HG02943 (cell line): ENCODE measurements around the gene TRAPPC10.

Experiments used
- ATAC-seq: cut with Tn5 transposase; IDR thresholded peaks from one replicate; pipeline ENCODE4 v1.9.1; 2021; ENCODE audit warnings: mild to moderate bottlenecking, low read depth, moderate library complexity; ENCODE audit not compliant: unreplicated experiment

The TRAPPC10 gene, protein sequence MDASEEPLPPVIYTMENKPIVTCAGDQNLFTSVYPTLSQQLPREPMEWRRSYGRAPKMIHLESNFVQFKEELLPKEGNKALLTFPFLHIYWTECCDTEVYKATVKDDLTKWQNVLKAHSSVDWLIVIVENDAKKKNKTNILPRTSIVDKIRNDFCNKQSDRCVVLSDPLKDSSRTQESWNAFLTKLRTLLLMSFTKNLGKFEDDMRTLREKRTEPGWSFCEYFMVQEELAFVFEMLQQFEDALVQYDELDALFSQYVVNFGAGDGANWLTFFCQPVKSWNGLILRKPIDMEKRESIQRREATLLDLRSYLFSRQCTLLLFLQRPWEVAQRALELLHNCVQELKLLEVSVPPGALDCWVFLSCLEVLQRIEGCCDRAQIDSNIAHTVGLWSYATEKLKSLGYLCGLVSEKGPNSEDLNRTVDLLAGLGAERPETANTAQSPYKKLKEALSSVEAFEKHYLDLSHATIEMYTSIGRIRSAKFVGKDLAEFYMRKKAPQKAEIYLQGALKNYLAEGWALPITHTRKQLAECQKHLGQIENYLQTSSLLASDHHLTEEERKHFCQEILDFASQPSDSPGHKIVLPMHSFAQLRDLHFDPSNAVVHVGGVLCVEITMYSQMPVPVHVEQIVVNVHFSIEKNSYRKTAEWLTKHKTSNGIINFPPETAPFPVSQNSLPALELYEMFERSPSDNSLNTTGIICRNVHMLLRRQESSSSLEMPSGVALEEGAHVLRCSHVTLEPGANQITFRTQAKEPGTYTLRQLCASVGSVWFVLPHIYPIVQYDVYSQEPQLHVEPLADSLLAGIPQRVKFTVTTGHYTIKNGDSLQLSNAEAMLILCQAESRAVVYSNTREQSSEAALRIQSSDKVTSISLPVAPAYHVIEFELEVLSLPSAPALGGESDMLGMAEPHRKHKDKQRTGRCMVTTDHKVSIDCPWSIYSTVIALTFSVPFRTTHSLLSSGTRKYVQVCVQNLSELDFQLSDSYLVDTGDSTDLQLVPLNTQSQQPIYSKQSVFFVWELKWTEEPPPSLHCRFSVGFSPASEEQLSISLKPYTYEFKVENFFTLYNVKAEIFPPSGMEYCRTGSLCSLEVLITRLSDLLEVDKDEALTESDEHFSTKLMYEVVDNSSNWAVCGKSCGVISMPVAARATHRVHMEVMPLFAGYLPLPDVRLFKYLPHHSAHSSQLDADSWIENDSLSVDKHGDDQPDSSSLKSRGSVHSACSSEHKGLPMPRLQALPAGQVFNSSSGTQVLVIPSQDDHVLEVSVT

DNA sequence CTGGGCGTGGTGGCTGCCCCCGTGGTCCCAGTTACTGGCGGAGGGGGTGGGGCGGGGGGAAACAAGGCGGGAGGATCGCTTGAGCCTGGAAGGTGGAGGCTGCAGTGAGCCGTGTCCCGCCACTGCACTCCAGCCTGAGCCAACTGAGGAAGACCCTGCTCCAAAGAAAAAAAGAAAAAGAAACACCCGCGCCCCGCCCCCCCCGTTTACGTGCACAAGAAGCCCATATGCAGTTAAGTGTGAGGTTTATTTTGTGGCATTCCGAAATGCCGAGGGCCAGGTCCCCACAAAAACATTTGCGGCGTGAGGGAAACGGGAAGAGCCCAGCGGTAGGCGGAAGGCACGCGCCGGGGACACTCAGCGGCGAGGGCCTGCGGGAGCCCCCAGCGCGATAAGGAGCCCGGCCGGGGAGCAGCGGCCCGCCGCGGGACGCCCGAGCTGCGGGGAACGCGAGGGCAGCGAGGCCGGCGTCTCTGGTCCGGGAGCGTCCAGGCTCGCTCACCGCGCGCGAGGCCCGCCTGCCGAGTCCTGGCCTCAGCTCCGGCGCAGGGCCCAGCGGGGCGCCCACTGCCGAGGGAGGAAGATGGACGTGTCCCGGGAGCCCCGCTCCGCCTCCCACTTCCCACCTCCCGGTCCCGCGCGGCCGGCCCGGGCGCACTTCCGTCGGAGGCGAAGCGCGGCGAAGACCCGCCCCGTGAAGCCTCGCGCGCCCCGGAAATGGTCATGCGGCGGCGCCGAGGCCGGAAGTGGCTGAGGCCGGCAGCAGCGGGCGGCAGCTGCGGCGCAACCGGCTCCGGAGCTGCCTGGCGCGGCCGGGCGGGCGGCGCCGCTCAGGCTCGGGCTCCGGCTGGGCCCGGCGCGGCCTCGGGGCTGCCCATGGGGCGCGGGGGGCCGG, at the start of gene TRAPPC10:
Gene TRAPPC10, plus strand, starts transcription at position 731 of the 895 bp plus-strand sequence. CDS start 185 bp downstream, outside the sequence.
- peak; percentile 55 for ATAC-seq

DNA sequence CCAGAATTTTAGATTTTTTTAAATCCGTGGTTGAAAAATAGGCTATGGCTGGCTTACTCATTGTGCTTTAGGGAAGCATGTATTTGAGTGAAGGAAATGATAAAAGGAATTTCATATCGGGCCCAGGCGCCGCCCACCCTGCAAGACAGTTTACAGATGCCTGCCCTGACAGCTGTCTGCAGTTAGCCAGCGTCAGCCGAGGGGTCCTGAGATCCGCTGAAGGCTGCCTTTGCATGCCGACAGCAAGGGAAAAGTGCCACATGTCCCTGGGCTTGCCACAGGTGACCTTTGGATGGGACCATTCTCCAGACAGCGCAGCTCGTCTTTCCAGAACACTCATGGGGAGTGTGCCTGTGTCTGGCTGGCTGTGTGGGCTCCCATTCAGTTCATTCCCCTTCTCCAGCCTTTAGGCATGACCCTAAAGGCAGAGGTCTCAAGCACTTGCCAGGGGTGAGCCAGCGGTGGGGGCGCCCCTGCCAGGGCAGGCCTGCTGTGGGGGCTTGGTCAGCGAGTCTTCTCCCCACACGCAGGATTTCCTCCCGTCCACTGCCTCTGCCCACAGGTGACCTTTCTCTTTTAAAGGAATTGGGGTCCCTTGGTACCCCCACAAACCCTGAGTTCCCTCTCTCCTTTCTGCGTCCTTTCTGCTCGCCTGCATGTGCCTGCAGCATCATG, 46.1 kb upstream of the TRAPPC10 start:
- no peak for ATAC-seq

DNA sequence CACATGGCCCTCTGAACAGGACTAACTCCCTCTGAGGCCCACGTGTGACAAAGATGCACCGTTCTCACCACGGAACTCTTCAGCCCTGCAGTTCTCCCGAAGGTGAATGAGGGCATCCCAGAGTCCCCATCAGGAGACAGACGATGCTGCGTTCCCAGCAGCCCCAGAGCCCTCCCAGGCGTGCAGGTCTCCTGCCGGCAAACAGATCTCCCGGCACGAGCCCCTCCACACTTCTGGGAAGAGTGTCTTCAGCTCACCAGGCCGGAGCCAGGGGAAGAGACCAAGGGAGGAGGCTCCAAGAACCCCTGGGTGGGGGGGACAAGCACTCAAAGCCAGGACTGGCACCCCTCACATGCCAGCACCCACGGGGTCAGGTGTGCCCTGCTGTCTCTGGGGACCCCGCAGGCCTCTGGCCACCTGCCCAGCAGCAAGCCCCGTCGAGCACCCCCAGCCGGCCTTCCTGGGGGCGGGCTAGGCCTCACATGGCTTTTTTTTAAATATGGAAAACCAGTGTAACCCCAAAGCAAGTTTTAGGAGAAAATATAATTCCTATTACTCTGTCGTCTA, 45.1 kb upstream of the TRAPPC10 start:
- no peak for ATAC-seq

DNA sequence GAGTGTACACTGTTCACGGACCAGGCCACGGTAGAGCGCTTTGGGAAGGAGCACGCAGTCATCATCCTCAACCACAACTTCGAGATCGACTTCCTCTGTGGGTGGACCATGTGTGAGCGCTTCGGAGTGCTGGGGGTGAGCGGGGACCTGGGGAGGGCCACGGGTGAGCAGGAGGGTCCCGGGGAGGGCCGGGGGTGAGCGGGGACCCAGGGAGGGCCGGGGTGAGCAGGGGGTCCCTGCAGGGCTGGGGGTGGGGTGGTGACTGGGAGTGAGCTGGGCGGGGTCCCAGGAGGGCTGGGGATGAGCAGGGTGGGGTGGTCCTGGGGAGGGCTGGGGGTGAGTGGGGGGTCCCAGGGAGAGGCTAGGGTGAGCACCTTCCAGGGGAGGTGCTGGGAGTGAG, 44.1 kb upstream of the TRAPPC10 start:
- no peak for ATAC-seq

DNA sequence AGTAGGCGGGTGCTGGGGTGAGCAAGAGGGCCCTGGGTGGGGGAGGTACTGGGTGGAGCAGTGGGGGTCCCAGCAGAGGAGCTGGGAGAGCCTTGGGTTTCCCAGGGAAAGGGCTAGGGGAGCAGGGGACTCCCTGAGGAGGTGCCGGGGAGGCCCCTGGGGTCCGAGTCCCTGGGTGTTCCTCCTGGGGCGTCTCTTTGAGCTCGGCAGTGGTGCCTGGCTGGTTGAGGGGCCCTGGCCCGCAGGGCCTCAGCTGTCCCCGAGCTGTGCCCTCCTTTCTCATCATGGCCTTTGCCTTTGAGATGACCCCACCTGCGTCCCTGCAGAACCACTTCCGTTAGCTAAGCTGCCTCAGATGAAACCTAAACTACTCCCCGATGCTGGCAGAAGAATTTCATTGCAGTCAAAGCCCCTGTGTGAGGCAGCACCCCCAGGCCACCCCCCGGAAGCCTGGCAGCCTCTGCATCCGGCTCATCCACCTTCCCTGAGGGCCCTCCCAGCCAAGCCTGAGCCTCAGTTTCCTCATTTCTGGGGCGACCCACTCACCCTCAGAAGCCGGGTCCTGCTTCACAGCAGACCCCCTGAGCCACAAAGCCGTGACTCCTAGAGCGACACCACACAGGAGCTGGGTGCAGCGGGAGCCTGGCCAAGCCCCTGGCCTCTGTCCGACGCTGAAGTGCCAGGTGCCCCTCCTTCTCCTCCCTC, 43.5 kb upstream of the TRAPPC10 start:
- ATAC-seq, result no peak

DNA sequence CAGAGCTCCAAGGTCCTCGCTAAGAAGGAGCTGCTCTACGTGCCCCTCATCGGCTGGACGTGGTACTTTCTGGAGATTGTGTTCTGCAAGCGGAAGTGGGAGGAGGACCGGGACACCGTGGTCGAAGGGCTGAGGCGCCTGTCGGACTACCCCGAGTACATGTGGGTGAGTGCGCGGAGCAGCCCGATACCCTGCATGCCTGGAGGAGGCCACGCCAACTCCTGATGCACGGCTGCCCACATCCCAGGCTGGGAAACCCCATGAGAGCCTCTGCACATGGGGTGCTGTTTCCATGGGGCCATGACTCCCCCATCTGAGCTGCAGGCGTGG, 43.0 kb upstream of the TRAPPC10 start:
- no peak for ATAC-seq

DNA sequence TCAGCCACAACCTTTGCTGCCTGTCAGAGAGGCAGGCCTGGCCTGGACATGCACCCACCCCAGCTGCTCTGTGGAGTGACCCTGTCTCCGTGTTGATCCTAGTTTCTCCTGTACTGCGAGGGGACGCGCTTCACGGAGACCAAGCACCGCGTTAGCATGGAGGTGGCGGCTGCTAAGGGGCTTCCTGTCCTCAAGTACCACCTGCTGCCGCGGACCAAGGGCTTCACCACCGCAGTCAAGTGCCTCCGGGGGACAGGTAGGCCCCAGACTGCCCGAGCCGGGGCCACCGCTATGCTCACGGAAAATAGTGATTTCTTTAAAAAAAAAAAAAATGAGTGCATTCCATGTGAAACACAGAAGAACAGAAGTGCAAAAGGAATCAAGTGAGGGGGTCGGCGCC, 41.6 kb upstream of the TRAPPC10 start:
- ATAC-seq, result no peak

DNA sequence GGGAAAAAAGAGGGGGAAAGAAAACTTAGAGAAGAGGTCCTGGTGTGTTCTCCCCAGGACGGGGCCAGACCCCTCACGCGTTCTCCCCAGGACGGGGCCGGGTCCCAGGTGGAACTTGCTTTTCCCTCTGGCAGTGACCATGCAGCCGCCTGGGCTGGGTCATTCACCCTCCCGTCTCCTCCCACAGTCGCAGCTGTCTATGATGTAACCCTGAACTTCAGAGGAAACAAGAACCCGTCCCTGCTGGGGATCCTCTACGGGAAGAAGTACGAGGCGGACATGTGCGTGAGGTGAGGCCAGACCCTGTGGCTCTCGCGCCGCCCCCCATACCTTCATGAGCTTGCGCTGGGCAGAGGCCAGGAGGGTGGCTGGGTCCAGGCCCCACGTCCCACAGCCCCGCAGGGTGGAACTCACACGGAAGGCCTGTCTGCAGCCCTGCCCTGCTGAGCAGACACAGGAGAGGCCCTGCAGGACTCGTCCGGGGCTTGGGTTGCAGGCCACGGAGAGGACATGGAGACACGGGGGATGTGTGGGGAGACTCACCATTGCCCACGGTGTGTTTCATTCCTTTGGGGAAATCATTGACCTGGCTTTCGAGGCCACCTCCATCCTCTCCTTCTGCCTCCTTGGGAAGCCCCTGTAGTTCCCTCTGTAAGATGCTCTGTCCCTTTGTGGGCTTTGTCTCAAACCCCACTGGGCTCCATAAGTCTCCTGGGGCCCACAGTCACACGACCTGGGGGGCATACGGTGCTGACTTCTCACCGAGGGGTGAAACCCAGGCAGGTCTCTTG, 40.7 kb upstream of the TRAPPC10 start:
- ATAC-seq, result no peak

DNA sequence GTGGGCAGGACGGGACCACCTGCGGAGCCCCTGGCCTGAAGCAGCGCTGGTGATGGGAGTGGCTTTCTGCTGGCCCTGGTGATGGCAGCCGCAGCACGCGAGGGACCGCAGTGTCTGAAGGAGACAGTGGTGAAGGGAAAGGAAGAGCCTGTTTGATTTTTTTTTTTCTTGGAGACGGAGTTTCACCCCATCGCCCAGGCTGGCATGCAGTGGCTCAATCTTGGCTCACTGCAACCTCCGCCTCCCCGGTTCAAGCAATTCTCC, 40.2 kb upstream of the TRAPPC10 start:
- no peak for ATAC-seq

DNA sequence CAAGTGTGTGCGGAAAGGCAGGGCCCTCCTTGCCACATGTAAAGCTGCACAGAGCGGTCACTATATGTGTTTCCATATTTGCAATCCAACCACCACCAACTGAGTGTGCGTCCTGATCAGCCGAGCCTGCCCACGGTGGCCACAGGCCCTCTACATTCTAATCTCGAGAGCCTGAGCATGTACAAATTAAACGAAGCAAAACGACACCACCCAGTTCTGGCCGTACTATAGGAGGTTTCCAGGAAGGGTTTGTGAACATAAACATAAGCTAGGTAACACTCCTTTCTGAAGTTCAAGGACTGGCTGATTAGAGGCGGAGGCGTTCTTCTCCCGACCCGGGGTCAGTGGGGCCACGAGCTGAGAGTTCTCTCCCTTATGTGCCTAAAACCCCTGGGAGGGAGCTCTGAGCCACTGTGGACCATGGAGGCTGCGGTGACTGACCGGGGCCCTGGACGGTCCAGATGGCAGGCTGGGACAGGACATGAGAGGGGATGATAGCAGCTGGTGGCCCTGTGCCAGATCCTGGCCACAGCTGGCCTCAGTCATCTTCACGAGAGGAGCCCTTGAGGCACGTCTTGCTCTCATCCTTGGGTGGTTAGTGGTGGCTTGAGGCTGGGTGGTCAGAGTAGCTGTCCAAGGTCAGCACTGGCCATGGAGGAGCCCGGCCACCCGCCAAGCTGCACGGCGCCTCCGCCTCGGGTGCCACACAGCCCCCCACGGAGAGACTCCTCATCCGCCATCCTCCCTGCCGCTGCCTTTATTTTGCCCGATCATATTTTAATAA, 39.1 kb upstream of the TRAPPC10 start:
- no peak for ATAC-seq

DNA sequence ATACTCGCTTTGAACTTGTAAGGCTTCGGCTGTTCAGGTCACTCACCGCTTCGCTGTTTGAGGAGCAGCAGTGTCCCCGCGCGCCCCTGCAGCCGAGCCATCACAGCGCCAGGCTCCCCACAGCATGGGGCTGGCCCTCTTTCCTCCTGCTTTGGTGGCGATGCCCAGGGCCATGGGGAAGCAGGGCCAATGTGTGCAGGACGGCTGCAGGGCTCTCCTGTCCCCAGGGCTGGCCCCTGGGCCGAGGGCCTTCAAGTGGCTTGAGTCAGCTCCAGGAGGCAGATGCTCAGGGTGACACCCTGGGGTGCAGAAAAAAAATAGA, 38.5 kb upstream of the TRAPPC10 start:
- ATAC-seq, result no peak

DNA sequence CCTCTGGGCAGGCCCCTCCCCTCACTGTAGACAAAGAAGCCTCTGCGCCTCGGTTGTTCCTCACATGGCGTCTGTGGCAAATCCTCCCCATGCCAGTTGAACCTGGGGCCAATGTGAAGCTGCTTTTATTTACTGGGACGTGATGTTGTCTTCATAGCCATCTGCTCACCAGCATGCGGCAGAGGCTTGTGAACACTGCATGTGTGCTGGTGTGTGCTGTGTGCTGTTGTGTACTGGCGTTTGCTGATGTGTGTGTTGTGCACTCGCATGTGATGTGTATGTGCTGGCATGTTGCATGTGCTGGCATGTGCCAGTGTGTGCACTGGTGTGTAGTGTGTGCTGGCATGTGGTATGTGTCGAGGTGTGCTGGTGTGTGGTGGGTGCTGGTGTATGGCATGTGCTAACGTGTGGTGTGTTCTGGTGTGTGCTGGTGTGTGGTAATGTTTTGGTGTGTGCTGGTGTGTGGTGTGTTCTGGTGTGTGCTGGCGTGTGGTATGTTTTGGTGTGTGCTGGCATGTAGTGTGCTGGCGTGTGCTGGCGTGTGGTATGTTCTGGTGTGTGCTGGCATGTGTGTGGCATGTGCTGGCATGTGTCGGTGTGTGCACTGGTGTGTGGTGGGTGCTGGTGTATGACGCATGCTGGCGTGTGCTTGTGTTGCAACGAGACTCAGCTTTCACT, 37.2 kb upstream of the TRAPPC10 start:
- ATAC-seq, result no peak

DNA sequence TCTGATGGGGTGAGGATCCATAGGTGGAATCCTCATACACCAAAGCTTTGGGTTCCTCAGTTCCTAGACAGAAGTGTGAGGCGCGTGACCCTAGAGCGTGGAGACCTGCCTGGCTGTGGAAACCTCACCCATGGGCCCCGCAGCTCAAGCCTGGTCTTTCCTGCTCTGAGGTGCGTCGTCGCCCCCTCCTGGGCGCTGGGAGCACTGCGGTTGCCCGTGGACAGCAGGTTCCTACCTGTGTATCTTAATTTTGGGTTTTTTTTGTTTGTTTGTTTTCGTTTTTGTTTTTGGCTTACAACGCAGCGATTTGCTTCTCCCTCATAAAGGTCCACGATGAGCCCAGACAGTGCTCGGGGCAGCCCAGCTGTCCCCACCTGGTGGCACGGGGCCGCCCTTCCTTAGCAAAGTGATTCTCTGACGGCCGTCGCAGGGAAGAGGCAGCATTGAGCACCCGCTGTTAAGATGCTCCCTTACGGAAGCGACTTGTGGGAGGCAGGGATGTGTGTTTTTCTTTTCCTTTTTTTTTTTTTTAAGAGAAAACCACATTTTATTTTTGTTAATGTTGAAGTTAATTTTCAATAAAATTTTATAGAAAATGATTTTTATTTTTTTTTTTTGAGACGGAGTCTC, 36.5 kb upstream of the TRAPPC10 start:
- ATAC-seq, result no peak

DNA sequence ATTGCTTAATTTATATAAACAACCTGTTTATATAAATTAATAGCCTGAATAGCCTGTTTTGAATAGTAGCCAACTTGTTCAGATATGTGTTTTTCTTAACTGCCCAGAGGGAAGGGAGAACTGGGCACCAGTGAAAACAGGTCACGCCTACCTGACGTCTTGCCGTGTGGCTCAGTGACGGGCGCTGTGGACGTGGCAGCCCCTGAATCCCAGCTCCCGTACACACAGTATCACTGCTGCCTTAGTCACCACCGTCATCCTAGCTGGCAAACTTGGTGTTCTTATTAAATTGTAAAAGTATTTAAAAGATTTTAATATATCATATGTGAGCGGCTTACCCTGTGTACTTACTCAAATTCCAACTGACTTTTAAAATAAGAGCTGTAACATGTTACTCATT, 35.4 kb upstream of the TRAPPC10 start:
- no peak for ATAC-seq

DNA sequence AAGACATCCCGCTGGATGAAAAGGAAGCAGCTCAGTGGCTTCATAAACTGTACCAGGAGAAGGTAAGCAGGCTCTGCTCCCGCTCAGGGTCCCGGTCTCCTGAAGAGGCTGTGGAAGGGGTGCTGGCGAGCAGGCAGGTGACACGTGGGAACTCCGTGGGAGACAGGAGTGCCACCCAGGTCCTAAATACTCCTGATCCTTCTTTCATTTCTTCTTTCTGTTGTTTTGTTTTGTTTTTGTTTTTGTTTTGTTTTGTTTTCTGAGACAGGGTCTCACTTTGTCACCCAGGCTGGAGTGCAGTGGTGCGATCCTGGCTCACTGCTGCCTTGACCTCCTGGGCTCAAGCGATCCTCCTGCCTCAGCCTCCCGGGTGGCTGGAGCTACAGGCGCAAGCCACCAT, 34.0 kb upstream of the TRAPPC10 start:
- ATAC-seq, result no peak

DNA sequence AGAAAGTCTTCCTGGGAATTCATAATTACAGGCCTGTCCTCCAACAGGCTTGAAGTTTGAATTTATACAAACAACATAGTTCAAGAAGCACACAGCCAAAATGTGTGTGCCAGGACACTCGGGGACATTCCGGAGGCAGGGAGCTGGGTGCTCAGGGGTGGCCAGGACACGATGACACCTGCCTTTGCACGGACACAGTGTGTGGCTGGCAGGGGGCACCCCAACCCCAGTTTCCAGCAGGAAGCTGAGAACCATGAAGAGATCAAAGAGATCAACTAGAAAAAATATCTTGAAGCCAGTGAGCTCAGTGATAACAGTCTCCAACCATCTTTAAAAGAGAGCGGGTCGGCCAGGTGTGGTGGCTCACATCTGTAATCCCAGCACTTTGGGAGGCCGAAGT, 32.5 kb upstream of the TRAPPC10 start:
- ATAC-seq, result no peak
